GM18858 (cell line): ENCODE data around the gene DYNC2I2.
"Not testable (repeated sequence)": the region's sequence is repeated elsewhere in the genome, so short reads cannot be mapped to it uniquely, and the experiment has no call there.

Experiments
- ATAC-seq: cut with Tn5 transposase; IDR thresholded peaks from one replicate; pipeline ENCODE4 v1.9.1; 2021; ENCODE audit not compliant: unreplicated experiment

DYNC2I2 gene

DNA sequence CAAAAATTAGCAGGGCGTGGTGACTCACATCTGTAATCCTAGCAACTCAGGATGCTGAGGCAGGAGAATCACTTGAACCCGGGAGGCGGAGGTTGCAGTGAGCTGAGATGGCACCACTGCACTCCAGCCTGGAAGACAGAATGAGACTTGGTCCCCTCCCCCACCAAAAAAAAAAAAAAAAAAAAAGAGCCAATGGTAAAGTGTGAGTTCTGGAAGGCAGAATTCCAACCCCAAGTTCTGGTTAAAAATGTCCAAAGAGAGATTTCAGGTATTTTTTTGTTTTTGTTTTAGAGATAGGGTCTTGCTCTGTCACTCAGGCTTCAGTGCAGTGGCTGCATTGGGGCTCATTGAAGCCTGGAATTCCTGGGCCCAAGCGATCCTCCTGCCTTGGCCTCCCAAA lies 30.8 kb upstream of the DYNC2I2 start:
- no peak for ATAC-seq

DNA sequence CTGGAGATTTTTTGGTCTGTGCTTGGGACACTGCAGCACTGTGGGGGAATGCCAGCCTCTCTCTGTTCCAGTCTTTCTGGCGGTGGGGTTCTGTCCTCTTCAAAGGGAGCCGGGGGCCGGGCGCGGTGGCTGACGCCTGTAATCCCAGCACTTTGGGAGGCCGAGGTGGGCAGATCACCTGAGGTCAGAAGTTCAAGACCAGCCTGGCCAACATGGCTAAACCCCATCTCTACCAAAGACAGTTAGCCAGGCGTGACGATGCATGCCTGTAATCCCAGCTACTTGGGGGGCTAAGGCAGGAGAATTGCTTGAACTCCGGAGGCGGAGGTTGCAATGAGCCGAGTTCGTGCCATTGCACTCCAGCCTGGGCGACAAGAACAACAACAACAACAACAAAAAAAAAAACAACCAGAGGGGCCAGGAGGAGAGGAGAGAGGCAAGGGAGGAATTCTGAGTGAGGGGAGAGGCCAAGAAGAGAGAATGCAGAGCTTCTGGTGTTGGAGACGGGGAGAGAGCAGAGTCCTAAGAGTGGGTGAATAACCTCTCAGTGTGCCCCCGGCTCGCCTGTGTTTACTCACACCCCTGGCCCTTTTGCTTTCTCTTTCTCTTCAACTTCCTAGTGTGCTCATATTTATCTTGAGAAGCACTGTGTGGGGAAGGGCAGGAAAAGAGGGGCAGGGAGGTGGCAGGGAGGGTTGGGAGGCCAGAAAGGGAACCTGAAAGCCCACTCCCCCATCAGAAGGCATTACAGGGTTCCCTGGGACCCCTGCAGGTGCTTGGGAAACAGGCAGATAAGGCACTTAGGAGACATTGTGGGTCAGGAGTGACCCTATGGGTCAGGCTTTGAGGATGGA lies 29.2 kb upstream of the DYNC2I2 start:
- ATAC-seq = no peak

DNA sequence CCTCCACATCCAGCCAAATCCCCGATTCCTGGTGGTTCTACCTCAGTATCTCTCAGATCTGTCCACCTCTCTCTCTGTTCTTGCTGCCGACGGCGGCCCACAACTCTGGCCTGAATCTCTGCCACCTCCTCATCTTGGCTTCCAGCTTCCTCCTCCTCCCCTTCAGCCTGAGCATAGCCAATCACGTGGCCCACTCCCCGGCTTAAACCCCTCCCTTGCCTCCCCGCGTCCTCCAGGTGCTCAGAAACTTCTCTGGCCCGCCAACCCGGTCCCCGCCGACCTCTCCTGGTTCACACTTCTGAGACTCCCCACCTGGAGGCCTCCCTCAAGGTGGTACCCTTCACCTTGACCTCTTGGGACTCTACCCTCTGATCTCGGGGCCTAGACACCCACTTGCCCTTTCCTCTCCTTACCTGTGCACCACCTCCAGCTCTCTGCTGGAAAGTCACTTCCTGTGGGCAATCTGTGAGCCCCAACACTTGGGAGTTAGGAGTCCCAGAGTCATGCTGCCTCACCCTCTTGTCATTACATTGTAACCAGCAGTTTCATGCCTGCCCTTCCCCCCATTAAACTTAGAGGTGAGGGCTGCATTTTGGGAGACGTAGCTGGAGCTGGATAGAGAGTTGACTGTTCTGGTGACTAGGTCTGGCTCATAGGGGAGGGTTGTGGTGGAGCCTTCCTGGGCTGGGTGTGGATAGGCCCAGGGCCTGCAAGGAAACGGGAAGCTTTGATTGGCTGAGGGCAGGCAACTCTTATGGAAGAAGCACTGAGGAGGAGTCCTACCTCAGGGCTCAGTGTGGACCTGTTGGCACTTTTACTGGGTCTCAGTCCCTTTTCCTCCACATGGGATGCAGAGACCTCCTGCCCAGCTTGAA lies 27.9 kb upstream of the DYNC2I2 start:
- no peak for ATAC-seq

DNA sequence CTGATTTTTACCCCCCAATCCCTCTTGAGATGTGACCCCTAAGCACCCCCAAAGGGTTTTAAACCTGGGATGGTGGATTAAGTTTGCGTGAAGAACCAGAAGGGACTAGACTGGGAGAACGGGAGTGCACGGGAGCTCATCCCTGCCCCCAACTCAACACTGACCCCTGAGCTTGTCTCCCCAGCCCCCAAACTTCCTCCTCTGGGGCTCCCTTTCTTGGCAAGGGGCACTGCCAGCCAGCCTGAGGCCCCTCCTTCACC lies 27.3 kb upstream of the DYNC2I2 start:
- no peak for ATAC-seq

DNA sequence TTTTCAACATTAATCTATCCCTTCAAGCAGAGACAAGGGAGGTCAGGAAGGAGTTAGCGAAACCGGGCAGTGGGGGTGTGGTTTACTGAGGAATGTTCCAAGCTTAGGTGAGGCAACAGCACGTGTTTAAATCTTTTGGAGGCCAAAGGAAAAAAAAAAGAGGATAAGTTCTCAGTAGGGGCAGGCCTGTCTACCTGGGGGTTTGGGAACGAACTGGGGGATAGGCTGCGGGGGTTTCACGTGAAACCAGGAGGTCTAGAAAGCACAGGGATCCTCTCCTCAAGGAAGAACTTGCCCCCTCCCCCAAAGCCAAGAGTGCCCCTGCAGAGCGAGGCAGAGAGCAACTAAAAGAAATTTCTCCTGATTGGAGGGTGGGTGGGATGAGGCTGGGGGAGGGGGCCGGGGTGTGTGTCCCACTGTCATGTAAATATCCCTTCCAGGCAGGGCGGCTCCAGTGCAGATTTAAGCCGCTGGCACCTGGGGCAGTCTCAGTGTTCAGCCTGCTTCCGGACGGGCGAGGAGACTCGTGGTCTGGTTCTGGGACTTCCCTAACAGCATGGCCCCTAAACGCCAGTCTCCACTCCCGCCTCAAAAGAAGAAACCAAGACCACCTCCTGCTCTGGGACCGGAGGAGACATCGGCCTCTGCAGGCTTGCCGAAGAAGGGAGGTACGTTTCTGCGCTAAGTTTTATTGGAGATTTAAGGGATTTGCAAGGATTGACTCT lies 26.9 kb upstream of the DYNC2I2 start:
- ATAC-seq = no peak

DNA sequence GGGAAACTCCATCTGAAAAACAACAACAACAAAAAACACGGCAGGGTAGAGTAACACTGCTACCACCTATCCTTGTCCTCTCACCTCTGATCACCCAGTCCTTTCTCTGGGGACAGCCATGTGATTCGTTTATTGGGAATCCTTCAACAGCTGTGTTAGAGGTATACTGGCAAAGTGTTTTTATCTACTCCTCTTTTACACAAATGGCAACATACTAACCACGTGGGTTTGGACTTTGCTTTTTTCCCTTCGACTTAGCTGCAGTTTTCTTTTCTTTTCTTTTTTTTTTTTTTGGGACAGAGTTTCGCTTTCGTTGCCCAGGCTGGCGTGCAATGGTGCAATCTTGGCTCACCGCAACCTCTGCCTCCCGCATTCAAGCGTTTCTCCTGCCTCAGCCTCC lies 21.1 kb upstream of the DYNC2I2 start:
- no peak for ATAC-seq

DNA sequence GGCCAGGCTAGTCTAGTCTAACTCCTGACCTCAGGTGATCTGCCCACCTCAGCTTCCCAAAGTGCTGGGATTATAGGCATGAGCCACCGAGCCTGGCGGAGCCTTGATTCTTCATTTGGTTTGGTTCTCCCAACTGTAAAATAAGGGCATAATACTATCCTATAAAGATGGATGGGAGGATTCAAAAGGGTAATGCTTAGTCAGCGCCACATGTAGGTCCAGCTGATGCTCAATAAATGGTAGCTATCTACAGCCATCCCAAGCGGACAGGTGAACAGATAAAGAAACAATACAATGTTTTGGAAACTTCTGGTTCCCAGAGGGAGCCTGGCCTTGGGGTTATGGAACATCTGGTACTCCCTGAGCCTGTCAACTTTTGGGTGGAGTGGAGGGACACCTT lies 18.7 kb upstream of the DYNC2I2 start:
- ATAC-seq = no peak

DNA sequence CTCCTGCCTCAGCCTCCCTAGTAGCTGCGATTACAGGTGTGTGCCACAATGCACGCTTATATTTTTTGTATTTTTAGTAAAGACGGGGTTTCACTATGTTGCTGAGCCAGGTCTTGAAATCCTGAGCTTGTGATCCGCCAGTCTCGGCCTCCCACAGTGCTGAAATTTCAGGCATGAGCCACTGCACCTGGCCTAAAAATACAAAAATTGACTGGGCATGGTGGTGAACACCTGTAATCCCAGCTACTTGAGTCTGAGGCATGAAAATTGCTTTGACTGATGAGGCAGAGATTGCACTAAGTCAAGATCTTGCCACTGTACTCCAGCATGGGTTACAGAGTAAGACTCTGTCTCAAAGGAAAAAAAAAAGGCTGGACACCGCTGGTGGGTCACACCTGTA lies 13.1 kb upstream of the DYNC2I2 start:
- no peak for ATAC-seq

DNA sequence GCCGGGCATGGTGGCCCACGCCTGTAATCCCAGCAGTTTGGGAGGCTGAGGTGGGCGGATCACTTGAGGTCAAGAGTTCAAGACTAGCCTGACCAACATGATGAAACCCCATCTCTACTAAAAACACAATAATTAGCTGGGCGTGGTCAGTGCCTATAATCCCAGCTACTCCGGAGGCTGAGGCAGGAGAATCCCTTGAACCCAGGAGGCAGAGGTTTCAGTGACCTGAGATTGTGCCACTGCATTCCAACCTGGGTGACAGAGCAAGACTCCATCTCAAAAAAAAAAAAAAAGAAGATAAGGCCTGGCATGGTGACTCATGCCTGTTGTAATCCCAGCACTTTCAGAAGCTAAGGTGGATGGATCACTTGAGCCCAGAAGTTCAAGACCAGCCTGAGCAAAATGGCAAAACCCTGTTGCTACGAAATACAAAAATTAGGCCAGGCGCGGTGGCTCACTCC lies 9.9 kb upstream of the DYNC2I2 start:
- not testable (repeated sequence) for ATAC-seq

DNA sequence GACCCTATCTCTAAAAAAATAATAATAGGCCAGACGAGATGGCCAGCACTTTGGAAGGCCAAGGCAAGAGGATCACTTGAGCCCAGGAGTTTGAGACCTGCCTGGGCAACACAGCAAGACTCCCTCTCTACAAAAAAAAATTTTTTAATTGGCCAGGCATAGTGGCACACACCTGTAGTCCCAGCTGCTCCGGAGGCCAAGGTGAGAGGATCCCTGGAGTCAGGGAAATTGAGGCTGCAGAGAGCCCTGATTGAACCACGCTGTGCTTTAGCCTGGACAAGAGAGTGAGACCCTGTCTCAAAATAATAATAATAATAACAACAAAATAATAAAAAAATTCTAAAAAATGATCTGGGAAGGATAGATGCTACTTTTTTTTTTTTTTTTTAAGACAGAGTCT lies 1.1 kb upstream of the DYNC2I2 start:
- no peak for ATAC-seq

DNA sequence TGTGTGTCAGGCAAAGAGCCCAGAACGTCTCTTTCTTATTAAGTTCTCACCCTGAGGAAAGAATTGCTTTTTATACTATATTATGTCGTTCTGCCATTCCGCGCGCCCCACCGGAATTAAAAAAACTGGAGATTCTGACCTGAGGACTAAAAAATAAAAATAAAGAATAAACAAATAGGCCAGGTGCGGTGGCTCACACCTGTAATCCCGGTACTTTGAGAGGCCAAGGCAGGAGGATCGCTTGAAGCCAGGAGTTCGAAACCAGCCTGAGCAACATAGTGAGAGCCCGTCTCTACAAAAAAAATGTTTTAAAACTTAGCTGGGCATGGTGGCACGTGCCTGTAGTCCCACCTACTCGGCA lies 677 bp upstream of the DYNC2I2 start:
- no peak for ATAC-seq

DNA sequence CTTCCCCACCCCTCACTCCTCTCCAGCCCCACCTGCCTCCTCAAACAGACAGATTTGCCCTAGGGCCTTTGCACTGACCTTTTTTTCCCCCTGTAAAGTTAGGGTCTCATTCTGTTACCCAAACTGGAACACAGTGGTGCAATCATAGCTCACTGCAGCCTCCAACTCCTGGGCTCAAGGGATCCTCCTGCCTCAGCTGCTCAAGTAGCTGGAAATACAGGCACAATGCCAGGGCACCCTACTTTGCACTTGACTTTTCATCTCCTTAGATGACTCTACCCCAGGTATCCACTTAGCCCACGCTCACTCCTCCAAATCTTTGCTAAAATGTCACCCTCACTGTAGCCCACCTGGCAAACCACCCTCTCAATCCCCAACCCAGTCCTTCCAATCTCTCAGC lies 2.2 kb downstream of the DYNC2I2 start:
- no peak for ATAC-seq

DNA sequence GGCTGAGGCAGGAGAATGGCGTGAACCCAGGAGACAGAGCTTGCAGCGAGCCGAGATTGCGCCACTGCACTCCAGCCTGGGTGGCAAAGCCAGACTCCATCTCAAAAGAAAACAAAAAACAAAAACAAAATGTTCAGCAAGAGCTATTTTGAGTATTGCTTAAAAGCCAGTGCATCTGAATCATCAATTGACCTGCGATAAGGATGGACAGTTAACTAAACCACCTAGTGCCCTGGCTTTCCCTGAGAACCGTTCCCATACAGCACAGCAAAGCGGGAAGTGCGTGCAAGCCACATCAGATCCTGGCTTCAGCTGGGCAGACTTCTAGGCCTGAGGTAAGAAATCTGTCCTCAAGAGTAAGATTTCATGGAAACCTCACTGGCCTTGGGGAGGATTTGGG lies 2.7 kb downstream of the DYNC2I2 start:
- no peak for ATAC-seq

DNA sequence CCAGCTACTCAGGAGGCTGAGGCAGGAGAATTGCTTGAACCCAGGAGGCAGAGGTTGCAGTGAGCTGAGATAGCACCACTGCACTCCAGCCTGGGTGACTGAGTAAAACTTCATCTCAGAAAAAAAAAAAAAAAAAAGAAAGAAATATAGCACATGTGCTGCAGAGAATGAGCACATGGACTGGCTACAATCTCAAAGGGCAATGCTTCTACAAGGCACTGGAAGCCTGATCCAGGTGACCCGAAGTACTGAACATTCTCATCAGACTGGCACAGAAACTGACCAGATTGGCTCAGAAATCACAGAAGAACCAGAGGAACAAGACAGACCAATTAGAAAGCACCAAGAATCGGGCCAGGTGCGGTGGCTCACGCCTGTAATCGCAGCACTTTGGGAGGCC lies 4.8 kb downstream of the DYNC2I2 start:
- ATAC-seq = no peak

DNA sequence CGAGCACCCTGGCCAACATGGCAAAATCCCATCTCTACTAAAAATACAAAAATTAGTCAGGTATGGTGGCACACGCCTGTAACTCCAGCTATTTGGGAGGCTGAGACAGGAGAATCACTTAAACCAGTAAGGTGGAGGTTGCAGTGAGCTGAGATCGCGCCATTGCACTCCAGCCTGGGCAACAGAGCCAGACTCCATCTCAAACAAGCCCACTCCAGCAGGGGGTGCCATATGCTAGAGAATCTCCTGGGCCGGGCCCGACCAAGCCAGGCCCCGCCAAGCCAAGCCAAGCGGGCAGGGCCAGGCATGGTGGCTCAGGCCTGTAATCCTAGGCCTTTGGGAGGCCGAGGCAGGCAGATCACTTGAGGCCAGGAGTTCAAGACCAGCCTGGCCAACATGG lies 8.4 kb downstream of the DYNC2I2 start:
- ATAC-seq = not testable (repeated sequence)

DNA sequence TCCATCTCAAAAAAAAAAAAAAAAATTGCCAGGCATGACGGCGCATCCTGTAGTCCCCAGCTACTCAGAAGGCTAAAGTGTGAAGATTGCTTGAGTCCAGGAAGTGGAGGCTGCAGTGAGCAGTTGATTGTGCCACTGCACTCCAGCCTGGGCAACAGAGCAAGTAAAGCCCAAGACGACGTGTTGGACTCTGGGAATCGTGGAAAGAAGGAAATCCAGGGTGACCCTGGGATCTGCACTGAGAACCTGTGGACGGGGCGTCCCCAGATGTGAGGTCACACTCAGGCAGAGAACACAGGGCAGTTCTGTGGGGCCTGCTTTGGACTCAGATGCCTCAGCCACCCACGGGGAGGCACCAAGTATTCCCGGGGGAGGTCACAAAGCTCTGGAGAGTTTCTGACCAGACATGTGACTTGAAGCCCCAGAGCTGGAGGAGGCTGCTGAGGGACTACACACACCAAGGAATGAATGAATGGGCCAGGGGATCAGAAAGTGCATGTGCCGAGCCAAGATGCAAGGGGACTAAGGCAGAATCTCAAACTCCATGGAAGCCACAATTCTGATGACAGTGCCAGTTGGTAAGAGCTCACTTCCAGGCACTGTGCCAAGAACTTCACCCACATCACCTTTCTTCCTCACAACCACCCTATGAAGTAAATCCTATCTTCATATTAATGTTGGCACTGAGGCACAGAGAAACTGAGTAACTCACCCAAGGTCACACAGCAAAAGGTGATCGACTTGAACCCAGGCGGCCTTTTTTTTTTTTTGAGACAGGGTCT lies 12.9 kb downstream of the DYNC2I2 start:
- no peak for ATAC-seq

DNA sequence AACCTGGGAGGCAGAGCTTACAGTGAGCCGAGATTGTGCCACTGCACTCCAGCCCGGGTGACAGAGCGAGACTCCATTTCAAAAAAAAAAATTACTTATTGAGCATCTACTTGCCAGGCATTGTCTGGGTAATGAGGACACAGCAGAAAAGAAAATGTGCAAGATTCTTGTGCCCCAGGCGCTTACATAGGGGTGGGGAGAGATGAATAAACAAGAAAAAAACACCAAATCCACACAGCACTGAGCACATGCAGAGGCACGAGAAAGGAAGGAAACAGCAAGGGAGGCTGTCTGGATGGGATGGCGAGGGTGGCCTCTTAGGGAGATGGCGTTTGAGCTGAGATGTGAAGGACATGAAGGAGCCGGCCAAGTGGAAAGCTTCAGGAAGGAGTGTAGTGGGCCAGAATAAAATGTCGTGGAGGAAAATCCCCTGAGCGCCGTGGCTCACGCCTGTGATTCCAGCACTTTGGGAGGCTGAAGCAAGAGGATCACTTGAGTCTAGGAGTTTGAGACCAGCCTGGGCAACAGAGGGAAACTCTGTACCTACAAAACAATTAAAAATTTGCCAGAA lies 13.9 kb downstream of the DYNC2I2 start:
- ATAC-seq = no peak

DNA sequence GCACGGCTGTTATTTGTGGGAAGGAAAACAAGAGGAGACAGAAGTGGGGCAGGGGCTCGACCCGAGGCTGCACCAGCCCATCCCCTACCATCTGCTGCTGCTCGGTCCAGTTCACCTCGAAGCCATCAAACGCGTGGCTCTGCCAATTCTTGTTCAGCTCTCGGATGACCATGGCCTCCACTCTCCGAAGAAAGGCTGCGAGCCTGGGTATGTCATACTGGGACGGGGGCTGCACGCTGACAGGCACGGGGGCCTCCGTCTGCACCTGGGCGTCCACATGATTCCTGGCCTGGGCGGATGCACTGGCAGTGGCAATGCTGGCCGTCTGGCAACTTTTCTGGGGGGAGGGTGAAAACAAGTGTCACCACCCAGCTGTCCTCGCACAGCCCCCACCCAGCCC lies 16.0 kb downstream of the DYNC2I2 start:
- no peak for ATAC-seq

DNA sequence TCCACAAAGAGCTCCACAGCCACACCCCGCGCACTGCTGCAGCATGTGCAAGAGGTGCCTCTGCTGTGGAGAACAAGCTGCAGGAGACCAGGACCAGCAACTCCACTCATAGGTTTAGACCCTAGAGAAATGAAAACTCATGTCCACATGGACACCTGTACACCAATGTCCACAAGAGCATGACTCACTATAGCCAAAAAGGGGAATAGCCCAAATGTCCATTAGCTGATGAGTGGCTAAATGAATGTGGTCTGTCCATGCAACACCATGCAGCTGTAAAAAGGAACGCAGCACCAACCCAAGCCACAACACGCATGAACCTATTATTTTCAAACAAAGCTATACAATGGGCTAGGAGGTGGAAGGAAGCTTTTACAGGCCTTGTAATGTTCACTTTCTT lies 18.1 kb downstream of the DYNC2I2 start:
- no peak for ATAC-seq

DNA sequence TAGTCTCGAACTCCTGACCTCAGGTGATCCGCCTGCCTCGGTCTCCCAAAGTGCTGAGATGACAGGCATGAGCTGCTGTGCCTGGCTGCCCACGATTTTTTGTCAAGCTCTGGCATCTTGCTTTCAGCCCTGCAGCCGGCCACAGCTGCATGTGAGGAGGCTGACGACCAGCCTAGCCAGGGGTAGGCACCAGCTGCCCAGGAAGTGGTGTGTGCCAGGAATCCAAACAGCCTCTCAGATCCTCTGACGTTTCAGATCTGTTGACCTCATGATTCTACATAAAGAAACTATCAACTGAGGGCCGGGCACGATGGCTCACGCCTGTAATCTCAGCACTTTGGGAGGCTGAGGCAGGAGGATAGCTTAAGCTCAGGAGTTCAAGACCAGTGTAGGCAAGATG lies 19.0 kb downstream of the DYNC2I2 start:
- no peak for ATAC-seq
